CD14-positive monocyte (primary cell): Measurements from ENCODE around the gene GPR68. TPM values are rescaled to one million over a fixed set of nuclear protein-coding genes. Genes with fewer than 3 reads are reported as not detected.
A peak's percentile ranks its signal among the peaks of the same experiment; 100 is the strongest.

Source experiments
- DNase-seq, 3 donors: peaks; one replicate each; pipeline ENCODE4 v3.0.0-alpha.2; 2011 to 2022
- H2AFZ ChIP-seq: 2 replicates; pipeline ENCODE4 v1.6.0; 2012; ENCODE audit warnings: mild to moderate bottlenecking, low read depth, low read length, inconsistent platforms; ENCODE audit not compliant: insufficient read depth, poor library complexity, severe bottlenecking
- H3K27ac ChIP-seq, 2 donors: 1 replicate in 1 of 2; 2 replicates in 1 of 2; pipeline ENCODE4 v1.5.1; 2012 to 2013; ENCODE audit warnings: low read length in 2 of 2, control low read depth in 1 of 2, inconsistent platforms in 1 of 2, low read depth in 1 of 2, mild to moderate bottlenecking in 1 of 2
- H3K27me3 ChIP-seq, 2 donors: one replicate each; pipeline versions ENCODE4 v1.6.0 to v1.6.1; 2011 to 2013; ENCODE audit warnings: low read length in 2 of 2; ENCODE audit not compliant: control insufficient read depth in 2 of 2, insufficient read depth in 2 of 2
- H3K36me3 ChIP-seq, 2 donors: replicated peaks in 1 of 2; 1 replicate in 1 of 2; 2 replicates in 1 of 2; pipeline versions ENCODE4 v1.5.1 to v1.6.1; 2012 to 2013; ENCODE audit warnings: low read length in 2 of 2, control low read depth in 1 of 2, inconsistent platforms in 1 of 2, mild to moderate bottlenecking in 1 of 2; ENCODE audit not compliant: insufficient read depth in 2 of 2, control insufficient read depth in 1 of 2
- H3K4me1 ChIP-seq, 2 donors: 1 replicate in 1 of 2; 2 replicates in 1 of 2; pipeline versions ENCODE4 v1.5.1 to v1.6.1; 2012 to 2013; ENCODE audit warnings: low read length in 2 of 2, control low read depth in 1 of 2, inconsistent platforms in 1 of 2, mild to moderate bottlenecking in 1 of 2, moderate library complexity in 1 of 2; ENCODE audit not compliant: insufficient read depth in 2 of 2, control insufficient read depth in 1 of 2
- H3K4me2 ChIP-seq: replicated peaks from 2 replicates; pipeline ENCODE3; 2012; ENCODE audit warnings: low read length, moderate library complexity, mild to moderate bottlenecking; ENCODE audit not compliant: poor library complexity, severe bottlenecking; ENCODE audit errors: extremely low read depth
- H3K4me3 ChIP-seq, 3 experiments: fragments of 200-600 bp in 1 of 3; sonication (generic) in 1 of 3; replicated peaks in 1 of 3; 1 replicate in 2 of 3; 2 replicates in 1 of 3; pipeline ENCODE4 v1.5.1; 2011 to 2013; ENCODE audit warnings: low read length in 3 of 3, mild to moderate bottlenecking in 3 of 3, control low read depth in 2 of 3, low read depth in 2 of 3, inconsistent platforms in 1 of 3, moderate library complexity in 1 of 3
- H3K79me2 ChIP-seq: 2 replicates; pipeline ENCODE4 v1.6.0; 2012; ENCODE audit warnings: mild to moderate bottlenecking, control low read depth, inconsistent platforms, low read length, moderate library complexity; ENCODE audit not compliant: insufficient read depth
- H3K9ac ChIP-seq: 2 replicates; pipeline ENCODE4 v1.6.0; 2017; ENCODE audit warnings: low read length, mild to moderate bottlenecking; ENCODE audit not compliant: insufficient read depth, poor library complexity, severe bottlenecking
- H3K9me3 ChIP-seq, 2 donors: replicated peaks in 1 of 2; 1 replicate in 1 of 2; 2 replicates in 1 of 2; pipeline versions ENCODE4 v1.5.1 to v1.6.1; 2012 to 2013; ENCODE audit warnings: low read length in 2 of 2, control low read depth in 1 of 2; ENCODE audit not compliant: control insufficient read depth in 1 of 2, insufficient read depth in 1 of 2
- H4K20me1 ChIP-seq: 2 replicates; pipeline ENCODE4 v1.6.0; 2012; ENCODE audit warnings: mild to moderate bottlenecking, low read length, control low read depth, moderate library complexity; ENCODE audit not compliant: insufficient read depth
- H3K27ac Mint-ChIP-seq, 7 donors: one replicate each; pipeline ENCODE4 v1.8.0; 2020; ENCODE audit warnings: mild to moderate bottlenecking in 7 of 7, mixed read lengths in 7 of 7, moderate library complexity in 6 of 7, inconsistent platforms in 2 of 7
- H3K27me3 Mint-ChIP-seq, 3 donors: one replicate each; pipeline ENCODE4 v1.8.0; 2021 to 2022; ENCODE audit warnings: low read depth in 3 of 3, mild to moderate bottlenecking in 3 of 3, mixed read lengths in 3 of 3, moderate library complexity in 3 of 3, inconsistent platforms in 1 of 3
- H3K36me3 Mint-ChIP-seq, 2 donors: one replicate each; pipeline ENCODE4 v1.8.0; 2020; ENCODE audit warnings: mixed read lengths in 2 of 2, inconsistent platforms in 1 of 2, mild to moderate bottlenecking in 1 of 2
- H3K4me1 Mint-ChIP-seq: one replicate; pipeline ENCODE4 v1.8.0; 2020; ENCODE audit warnings: mild to moderate bottlenecking, mixed read lengths
- H3K4me3 Mint-ChIP-seq, 2 donors: one replicate each; pipeline ENCODE4 v1.8.0; 2020; ENCODE audit warnings: mild to moderate bottlenecking in 2 of 2, mixed read lengths in 2 of 2, moderate library complexity in 1 of 2
- H3K9me3 Mint-ChIP-seq, 7 donors: one replicate each; pipeline ENCODE4 v1.8.0; 2020 to 2022; ENCODE audit warnings: mixed read lengths in 7 of 7, mild to moderate bottlenecking in 6 of 7, moderate library complexity in 6 of 7, inconsistent platforms in 2 of 7
- WGBS: methylation state at CpG from one replicate; pipeline ENCODE4 v1.1.5; 2013; ENCODE audit warnings: missing lambda C conversion rate; ENCODE audit not compliant: insufficient coverage; 5-methylcytosine and 5-hydroxymethylcytosine counted together
- intact Hi-C, 2 donors: fragments of 100-400 bp; cut with micrococcal nuclease; formaldehyde crosslinking; loops; one replicate each; pipeline versions ENCODE4 v1.15.0 to v1.15.1; 2023
- polyA plus RNA-seq, 3 donors: library from polyadenylated mRNA; depleted of rRNA in 1 of 3; unstranded in 2 of 3; stranded (reverse) in 1 of 3; fragments of 300-500 nt in 2 of 3; fragments of >200 nt in 1 of 3; fragmentation: Illumina TruSeq in 2 of 3; gene quantifications; 1 replicate in 2 of 3; 2 replicates in 1 of 3; pipeline ENCODE4 v1.2.3, GENCODE V29; 2012 to 2021
- TF ChIP-seq, protein P1 (sequence below): fragments of 200-600 bp; IDR thresholded peaks from one replicate; pipeline ENCODE4 v1.8.0; 2022; ENCODE audit warnings: antibody characterized with exemption, mild to moderate bottlenecking

Gene GPR68
- polyA plus RNA-seq, 3 donors, result 0.05 to 0.07 TPM; not detected in 1

DNA sequence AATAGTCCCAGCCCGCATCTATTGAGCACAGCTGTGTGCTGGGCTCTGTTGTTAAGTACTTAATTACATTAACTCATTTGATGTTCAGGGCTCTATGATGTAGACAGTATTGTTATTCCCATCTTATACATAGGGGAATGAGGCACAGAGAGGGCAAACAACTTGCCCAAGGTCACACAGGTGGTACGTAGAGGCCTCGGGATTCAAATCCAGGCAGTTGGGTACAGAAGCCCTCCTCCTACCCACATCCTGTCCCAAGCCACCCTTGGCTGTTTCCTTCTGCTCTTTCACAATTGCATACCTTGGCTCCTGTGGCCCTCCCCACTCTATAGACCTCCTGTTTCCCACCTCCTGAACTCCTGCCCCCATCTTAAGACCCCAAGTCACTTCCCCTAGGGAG, 10.0 kb upstream of the GPR68 start:
- H3K27ac Mint-ChIP-seq, result no peak overlapping the region
- Histone ChIP-seq H3K4me3 (no peak overlapping the region), H3K9me3 (no peaks in the 10 kb centered on the region), H3K79me2 (no peaks in the 10 kb centered on the region), H3K36me3 (no peaks in the 10 kb centered on the region), H3K27me3 (peaks cover 4 to 41% of the 10 kb centered on the region in 2 donors), H3K9ac (no peak overlapping the region), H3K4me1 (peaks cover 25 to 31% of the 10 kb centered on the region in 2 donors), H3K4me2 (no peak overlapping the region), H3K27ac (no peak overlapping the region), H2AFZ (no peak overlapping the region), H4K20me1 (no peaks in the 10 kb centered on the region)
- peaks cover 31 to 55% (median 42%) of the 10 kb centered on the region in 3 donors for H3K27me3 Mint-ChIP-seq
- TF ChIP-seq, protein P1, sequence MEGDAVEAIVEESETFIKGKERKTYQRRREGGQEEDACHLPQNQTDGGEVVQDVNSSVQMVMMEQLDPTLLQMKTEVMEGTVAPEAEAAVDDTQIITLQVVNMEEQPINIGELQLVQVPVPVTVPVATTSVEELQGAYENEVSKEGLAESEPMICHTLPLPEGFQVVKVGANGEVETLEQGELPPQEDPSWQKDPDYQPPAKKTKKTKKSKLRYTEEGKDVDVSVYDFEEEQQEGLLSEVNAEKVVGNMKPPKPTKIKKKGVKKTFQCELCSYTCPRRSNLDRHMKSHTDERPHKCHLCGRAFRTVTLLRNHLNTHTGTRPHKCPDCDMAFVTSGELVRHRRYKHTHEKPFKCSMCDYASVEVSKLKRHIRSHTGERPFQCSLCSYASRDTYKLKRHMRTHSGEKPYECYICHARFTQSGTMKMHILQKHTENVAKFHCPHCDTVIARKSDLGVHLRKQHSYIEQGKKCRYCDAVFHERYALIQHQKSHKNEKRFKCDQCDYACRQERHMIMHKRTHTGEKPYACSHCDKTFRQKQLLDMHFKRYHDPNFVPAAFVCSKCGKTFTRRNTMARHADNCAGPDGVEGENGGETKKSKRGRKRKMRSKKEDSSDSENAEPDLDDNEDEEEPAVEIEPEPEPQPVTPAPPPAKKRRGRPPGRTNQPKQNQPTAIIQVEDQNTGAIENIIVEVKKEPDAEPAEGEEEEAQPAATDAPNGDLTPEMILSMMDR, result no peak
- WGBS, result 8% methylated on average over 2 of the region's 3 CpGs
- peaks cover 31% of the 10 kb centered on the region for H3K4me1 Mint-ChIP-seq
- intact Hi-C loops, result no loop called here
- peaks cover 0 to 4% of the 10 kb centered on the region in 2 donors for H3K36me3 Mint-ChIP-seq
- H3K9me3 Mint-ChIP-seq, result peaks cover 0 to 3% (median 0%) of the 10 kb centered on the region in 7 donors
- H3K4me3 Mint-ChIP-seq, result peak overlapping the region; percentile 70 to 80
- no peak for DNase-seq

DNA sequence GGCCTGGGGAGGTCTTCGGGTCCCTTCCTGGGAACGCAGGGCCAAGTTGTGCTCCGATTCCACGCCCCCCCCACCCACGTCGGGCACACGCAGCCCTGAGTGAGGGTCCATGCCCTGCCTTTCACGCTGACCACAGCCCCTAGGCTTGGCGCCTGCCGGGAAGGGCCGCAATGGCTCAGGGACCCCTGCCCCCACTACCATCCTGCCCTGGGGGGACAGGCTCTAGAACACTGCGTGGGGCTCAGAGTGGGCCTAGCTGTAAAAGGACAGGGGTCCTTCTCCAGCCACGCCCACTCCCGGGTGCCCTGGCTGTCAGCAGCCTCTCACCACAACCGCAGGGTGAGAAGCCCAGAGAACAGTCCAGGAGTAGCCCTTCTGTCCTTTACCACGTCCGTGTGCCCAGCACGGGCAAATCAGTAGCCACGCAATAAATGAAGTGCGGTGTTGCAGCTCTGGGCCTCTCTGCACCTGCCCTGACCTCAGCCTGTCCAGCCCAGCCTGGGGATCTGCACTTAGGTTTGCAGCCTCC, 9.4 kb upstream of the GPR68 start:
- intact Hi-C loops, result no loop called here

More for the DNA sequence above, 9.4 kb upstream of the GPR68 start:
- peak overlapping the region; percentile 23 to 72 (median 25) for H3K4me3 ChIP-seq
- peak overlapping the region; percentile 78 for H2AFZ ChIP-seq
- Mint-ChIP-seq H3K4me3 (peak overlapping the region; percentile 70 to 80), H3K9me3 (peaks cover 0 to 3% (median 0%) of the 10 kb centered on the region in 7 donors), H3K36me3 (peaks cover 0 to 4% of the 10 kb centered on the region in 2 donors), H3K27me3 (peaks cover 32 to 55% (median 42%) of the 10 kb centered on the region in 3 donors), H3K4me1 (peaks cover 33% of the 10 kb centered on the region), H3K27ac (no peak overlapping the region)
- TF ChIP-seq, protein P1, result no peak
- no peaks in the 10 kb centered on the region for H3K36me3 ChIP-seq
- peak overlapping the region; percentile 73 for H3K9ac ChIP-seq
- H4K20me1 ChIP-seq, result no peaks in the 10 kb centered on the region
- H3K79me2 ChIP-seq, result no peaks in the 10 kb centered on the region
- peaks cover 31 to 35% of the 10 kb centered on the region in 2 donors for H3K4me1 ChIP-seq
- peaks cover 4 to 41% of the 10 kb centered on the region in 2 donors for H3K27me3 ChIP-seq
- no peaks in the 10 kb centered on the region for H3K9me3 ChIP-seq
- 40% methylated on average over 17 of the region's 20 CpGs for WGBS
- no peak overlapping the region for H3K27ac ChIP-seq
- DNase-seq, result no peak
- H3K4me2 ChIP-seq, result peak overlapping the region; percentile 80
